GM20000 (cell line): Measurements from ENCODE around the gene SAYSD1.

Source experiments
- DNase-seq: peaks from one replicate; pipeline ENCODE4 v3.0.0; 2012; ENCODE audit warnings: low spot score
- CTCF ChIP-seq: IDR thresholded peaks from 2 replicates; pipeline ENCODE4 v1.5.1; 2012; ENCODE audit warnings: mild to moderate bottlenecking, control low read depth; ENCODE audit errors: extremely low read depth, missing control alignments

Gene SAYSD1

GRCh38 chr6:39056191-39056590 is 58.8 kb downstream of the SAYSD1 start:
- no peak for TF ChIP-seq CTCF
- DNase-seq = no peak

DNA sequence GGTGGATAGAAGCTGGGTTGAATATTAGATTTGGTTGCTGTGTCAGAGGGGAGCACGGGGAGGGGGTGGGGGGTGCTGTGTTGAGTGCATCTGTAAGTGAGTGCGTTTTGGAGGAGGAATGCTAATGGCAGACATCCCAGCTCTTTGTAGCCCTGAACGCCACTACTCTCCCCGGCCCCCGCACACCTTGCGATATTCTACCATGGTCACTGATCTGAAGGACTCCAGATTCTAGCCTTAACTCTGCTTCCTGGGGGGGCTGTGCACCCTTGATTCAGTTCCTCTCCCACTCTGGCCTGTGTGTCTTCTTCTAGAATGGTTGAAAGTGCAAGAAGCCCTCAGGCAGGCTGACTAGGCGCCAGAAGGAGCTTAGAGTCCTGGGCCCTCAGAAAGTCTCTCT is 59.3 kb downstream of the SAYSD1 start:
- DNase-seq = no peak
- no peak for TF ChIP-seq CTCF

DNA sequence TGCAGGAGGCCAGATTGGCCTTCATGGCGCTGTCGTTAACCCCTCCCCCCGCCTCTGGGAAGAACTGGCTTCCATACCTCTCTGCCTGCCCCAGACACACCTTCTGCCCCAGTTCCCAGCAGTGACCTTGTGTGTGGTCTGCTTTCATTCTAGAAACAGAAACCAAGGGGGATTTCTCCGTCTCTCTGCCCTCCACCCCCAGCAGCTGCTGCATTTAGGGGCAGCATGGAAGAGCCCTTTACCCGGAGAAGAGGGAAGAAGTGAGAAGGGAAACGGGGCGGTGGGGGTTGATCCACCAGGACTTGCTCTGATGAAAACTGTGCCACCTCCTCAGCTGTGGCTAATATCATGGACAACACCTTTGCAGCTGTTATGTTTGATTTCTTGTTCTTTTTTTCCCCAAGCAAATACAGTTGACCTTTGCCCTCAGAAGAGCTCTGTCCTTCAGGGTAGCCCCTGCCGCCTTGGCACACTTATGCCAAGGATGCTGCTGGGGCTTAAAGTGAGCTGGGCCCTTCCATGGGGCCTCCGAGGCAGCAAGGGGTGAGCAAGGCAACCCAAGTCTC is 60.3 kb downstream of the SAYSD1 start:
- DNase-seq = no peak

More for the DNA sequence above, 60.3 kb downstream of the SAYSD1 start:
- no peak for TF ChIP-seq CTCF
